HG02938 (cell line): Measurements from ENCODE around the gene STARD8.
"Not testable (repeated sequence)": the region's sequence is repeated elsewhere in the genome, so short reads cannot be mapped to it uniquely, and the experiment has no call there.

Experiments used
- ATAC-seq: cut with Tn5 transposase; IDR thresholded peaks from one replicate; pipeline ENCODE4 v1.9.1; 2021; ENCODE audit warnings: mild to moderate bottlenecking, moderate library complexity; ENCODE audit not compliant: unreplicated experiment

Gene STARD8, protein sequence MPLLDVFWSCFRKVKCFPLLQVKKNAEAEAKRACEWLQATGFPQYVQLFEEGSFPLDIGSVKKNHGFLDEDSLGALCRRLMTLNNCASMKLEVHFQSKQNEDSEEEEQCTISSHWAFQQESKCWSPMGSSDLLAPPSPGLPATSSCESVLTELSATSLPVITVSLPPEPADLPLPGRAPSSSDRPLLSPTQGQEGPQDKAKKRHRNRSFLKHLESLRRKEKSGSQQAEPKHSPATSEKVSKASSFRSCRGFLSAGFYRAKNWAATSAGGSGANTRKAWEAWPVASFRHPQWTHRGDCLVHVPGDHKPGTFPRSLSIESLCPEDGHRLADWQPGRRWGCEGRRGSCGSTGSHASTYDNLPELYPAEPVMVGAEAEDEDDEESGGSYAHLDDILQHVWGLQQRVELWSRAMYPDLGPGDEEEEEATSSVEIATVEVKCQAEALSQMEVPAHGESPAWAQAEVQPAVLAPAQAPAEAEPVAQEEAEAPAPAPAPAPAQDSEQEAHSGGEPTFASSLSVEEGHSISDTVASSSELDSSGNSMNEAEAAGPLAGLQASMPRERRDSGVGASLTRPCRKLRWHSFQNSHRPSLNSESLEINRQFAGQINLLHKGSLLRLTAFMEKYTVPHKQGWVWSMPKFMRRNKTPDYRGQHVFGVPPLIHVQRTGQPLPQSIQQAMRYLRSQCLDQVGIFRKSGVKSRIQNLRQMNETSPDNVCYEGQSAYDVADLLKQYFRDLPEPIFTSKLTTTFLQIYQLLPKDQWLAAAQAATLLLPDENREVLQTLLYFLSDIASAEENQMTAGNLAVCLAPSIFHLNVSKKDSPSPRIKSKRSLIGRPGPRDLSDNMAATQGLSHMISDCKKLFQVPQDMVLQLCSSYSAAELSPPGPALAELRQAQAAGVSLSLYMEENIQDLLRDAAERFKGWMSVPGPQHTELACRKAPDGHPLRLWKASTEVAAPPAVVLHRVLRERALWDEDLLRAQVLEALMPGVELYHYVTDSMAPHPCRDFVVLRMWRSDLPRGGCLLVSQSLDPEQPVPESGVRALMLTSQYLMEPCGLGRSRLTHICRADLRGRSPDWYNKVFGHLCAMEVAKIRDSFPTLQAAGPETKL

GRCh38 chrX:68647156-68647957 is at the start of gene STARD8:
TSS of gene STARD8 (plus strand) at chrX:68647666. CDS start at chrX:68647883, 217 bp downstream.
- no peak for ATAC-seq

DNA sequence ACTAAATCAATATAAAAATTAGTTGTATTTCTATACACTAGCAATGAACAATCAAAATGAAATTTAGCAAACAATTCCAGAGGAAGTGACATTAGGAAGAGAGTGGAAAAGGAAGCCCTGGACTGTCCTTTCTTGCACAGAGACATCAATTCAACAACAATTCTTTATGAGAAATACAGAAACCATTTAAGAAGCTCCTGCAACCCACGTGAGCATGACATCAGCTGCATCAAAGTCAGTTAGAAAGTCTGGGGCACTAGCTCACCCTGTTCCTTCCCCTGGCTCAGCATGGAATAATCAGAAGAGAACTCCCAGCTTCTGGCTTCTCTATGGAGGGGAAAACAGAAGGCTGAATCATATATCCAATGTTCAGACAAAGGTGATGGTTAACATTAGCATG is 48.6 kb upstream of the STARD8 start:
- no peak for ATAC-seq

DNA sequence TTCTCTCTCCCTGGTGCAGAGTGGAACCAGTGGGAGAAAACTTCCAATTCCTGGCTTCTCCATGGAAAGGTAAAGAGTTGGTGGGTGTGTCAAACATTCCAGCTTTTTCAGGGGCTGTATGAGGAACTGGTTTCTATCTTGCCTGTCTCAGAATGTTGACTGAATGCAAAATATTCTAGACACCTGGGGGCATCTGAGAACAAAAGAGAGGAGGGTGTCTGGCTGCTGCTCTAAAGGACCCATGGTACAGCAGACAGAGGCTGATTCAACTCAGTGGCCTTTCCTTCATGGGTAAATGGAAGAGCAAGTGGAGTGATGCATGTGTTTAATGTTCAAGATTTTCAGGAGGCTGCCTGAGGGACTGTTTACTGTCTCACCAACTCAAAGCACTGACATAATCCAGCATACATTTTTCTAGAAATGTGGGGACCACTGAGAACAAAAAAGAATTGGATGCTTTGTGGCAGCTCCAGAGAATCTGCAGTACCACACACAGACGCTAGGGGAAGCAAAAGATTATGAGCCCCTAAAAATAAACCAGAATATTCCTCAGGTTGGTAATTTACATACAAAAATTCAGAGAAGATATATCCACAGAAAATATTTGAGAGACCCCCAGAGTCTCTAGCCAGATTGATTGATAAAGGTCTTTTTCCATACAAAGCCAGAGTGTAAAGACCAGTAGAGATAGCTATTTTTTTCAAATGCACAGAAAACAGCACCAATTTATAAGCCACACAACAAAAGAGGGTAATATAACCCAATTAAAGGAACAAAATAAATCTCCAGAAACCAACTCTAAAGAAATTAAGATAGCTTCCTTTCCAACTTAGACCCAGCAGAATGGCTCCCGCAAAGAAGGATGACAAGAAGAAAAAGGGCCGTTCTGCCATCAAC is 48.0 kb upstream of the STARD8 start:
- ATAC-seq, result no peak

- ATAC-seq, result not testable (repeated sequence)
Measured at GRCh38 chrX:68604216-68604615, 43.2 kb upstream of the STARD8 start.

- not testable (repeated sequence) for ATAC-seq
Measured at GRCh38 chrX:68614733-68615132, 32.7 kb upstream of the STARD8 start.

- no peak for ATAC-seq
Measured at GRCh38 chrX:68627986-68628385, 19.5 kb upstream of the STARD8 start.

GRCh38 chrX:68629936-68630335 is 17.5 kb upstream of the STARD8 start:
- not testable (repeated sequence) for ATAC-seq

DNA sequence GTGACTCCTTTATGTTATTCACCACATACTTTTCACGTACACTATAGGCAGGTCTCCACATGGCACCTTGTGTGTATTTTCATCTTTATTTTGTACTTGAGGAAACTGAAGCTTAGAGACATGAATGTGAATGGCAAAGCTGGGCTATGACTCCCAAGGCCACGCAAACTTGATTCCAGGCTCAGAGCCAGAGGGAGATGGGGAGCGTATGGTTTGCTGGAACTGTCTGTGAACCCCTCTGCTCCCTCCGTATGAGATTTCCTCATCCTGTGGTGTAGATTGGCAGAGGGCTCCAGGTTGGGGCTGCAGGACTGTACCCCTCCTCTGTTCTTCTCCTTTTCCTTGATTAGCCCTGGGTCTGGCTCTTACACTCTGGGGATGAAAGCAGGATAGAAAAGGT is 16.1 kb upstream of the STARD8 start:
- ATAC-seq, result no peak

DNA sequence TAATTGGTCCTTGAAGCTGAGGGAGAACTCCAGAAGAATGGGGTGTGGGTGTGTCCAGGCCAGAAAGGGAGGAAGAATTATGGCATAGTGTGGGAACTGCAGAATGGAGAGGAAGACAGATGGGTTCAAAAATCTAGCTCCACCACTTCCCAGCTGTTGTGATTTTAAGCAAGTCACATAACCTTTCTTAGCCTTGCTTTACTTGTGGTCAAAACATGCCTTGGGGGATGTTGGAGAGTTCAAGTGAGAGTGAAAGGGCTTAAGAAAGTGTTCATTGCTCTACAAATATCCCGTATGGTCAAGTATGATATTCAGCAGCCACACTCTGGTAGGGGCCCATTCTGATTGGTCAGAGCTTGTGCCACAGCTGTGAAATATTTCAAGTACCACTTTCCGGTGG is 15.0 kb upstream of the STARD8 start:
- ATAC-seq, result no peak

- ATAC-seq, result no peak
Measured at GRCh38 chrX:68633981-68634380, 13.5 kb upstream of the STARD8 start.

- ATAC-seq, result no peak
Measured at GRCh38 chrX:68634649-68635227, 12.7 kb upstream of the STARD8 start.

DNA sequence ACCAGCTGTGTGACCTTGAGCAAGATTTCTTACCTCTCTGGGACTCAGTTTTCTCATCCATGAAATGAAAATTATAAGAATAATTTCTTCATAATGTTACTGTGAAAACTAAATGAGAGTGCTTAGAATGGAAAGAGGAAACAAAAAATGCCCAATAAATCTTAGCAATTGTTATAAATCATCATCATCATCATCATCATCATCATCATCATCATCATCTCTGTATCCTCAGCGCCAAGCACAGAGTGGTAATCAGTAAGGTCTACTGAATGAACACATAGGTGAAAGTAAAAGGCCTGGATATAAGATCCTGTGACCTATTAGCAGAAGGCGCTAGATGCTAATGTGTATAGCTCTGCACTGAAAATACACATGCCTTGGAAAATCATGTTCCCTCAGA is 6.8 kb upstream of the STARD8 start:
- ATAC-seq, result no peak

GRCh38 chrX:68644861-68645260 is 2.6 kb upstream of the STARD8 start:
- no peak for ATAC-seq

GRCh38 chrX:68646421-68646820 is 1.0 kb upstream of the STARD8 start:
- ATAC-seq, result no peak

DNA sequence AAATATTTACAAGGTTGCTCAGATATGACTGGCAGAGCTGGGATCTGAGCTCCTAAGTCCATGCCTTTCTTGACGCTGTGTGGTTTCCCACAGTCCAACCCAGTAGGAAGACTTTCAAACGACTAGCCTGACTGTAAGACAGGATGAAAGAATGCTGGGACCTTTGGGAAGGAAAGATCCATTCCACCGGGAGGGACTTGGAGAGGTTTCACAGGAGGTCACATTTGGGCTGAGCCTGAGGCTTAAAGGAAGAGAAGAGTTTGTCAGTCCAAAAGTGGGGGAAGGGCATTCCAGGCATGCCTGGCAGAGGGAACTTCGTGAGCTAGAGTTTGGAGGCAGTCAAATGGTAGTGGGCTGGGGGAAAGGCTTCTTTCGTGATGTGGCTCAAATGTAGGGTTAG is 1.5 kb downstream of the STARD8 start:
- ATAC-seq, result no peak

- ATAC-seq, result no peak
Measured at GRCh38 chrX:68650491-68650890, 3.0 kb downstream of the STARD8 start.

GRCh38 chrX:68651110-68651509 is 3.6 kb downstream of the STARD8 start:
- ATAC-seq, result no peak

GRCh38 chrX:68652326-68653170 is 5.1 kb downstream of the STARD8 start:
- ATAC-seq, result no peak
